Left lobe of liver (tissue), 2 donors: ENCODE results near the gene SEMA4D. TPM values are rescaled to one million over a fixed set of nuclear protein-coding genes. Genes with fewer than 3 reads are reported as not detected.

ENCODE experiments used
- ATAC-seq: fragments of 200-7000 bp; cut with Tn5 transposase; one replicate; pipeline ENCODE4 v1.9.1; 2020; ENCODE audit warnings: mild to moderate bottlenecking, moderate library complexity
- DNase-seq: peaks from one replicate; pipeline ENCODE4 v3.0.0-alpha.2; 2020; ENCODE audit warnings: low spot score
- total RNA-seq: library from RNA; stranded (reverse); gene quantifications from one replicate; pipeline ENCODE4 v1.2.1, GENCODE V29; 2021
- donor health status: DM: no; HTN: no; CAD: no; lungs with moderate emphysema.
- donor health status: DM: no; HTN: yes; CAD: no.

Gene SEMA4D
- total RNA-seq, 1 donor from 2014 or later: 3.9 TPM

DNA sequence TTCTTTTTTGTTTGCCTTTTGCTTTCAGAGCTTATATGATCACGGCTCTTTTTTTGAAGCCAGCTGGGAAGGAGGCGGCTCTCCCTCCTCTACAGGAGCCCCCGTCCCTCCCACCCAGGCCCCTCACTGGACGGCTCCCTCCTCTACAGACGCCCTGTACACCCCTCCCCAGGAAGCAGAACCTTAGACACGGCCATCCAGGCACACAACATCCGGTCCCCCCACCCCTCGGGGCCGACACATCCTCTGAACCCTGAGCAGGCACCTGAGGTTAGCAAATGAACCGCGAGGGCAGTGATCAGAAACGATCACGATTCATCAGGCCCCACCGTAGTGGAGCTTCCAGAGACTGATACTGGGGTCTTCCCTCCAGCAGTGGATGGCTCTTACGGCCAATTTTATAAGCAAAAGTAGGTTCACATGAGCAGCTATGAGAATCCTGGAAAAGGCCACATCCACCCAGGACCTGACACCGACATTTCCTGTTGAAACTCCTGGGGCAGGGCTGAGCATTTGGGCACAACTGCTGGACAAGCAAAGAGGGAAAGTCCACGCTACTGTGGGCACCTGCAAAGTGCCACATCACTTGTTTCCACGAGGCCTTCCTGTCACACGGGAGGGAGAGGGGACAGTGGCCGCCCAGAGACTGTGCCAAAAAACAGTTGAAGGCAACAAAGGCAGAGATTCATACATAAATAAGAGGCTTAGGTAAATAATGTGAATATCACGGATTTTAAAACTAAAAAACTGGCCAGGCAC lies 78.9 kb downstream of the SEMA4D start:
- no peak for ATAC-seq
- no peak for DNase-seq

DNA sequence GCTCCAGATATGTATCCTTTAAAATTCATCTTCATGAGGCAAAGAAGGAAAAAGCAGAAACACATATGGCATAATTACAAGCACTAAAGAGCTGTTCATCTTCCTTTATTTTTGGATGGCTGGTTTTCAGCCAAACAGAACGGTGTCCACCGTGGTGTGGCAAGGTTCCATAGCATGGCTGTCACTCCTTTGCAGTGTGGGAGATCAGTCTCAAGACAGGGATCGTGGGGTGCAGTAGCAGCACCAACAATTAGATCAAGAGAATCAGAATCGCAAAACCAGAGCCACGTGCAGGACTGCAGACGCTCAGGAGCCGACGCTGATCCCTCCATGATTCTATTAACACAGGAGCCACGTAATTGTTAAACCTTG lies 79.5 kb downstream of the SEMA4D start:
- no peak for DNase-seq

DNA sequence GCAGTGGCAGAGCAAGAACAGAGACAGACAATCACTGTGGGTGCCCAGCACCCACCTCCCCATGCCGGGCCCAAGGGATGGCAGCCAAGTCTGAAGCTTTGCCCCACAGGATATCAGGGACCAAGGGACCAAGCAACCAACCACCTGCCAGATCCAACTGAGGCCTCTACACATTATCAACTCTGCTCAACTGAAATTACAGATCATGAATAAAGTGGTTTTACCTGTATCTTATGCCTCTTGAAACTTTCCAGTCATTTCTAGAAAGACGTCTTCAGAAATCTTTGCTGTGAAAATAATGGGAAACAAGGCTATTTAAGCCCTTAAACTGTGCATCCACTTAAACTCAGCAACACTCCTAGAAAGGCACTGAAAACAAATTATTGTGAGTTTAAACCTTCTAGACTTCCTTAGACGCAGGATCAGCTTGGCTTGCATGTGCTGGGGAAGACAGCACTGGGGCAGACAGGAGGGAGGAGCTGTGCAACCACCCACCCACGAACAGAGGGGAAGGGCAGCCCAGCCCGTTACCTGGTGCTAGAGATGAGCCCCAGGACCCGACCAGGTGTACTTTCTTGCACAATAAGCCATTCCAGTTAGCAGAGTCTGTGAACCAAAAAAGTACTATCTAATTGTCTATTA lies 80.0 kb downstream of the SEMA4D start:
- ATAC-seq (no peak), DNase-seq (no peak)

More for the DNA sequence above, 79.5 kb downstream of the SEMA4D start:
- ATAC-seq: no peak

DNA sequence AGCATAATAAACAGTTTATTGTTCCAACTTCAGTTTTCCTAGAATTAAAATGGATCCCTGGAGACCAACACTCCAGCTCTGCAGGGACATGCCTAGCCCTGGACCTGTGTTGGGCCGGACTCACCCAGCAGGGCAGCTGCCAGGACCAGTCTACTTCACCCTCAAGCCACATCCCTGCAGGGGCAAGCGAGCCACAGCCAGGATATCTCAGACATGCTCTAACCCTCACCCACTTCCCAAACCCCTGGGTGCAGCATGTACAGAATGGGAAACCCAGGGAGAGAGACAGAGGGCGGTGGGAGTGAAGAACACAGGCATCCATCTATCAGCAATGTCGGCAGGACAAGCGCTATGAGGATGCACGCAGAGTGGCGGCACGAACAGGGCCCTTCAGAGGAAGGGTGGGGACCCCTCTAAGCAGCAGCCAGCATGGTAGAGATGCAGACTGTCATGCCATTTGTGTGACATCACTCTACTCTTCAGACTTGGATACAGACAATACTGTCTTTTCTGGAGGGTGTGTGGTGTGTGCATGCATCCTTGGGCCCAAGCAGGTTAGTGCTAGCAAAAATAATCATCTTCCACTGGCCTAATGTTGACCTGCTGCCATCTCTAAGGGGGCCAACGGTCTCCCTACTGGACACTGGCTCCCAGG lies 83.1 kb downstream of the SEMA4D start:
- ATAC-seq (no peak), DNase-seq (no peak)

DNA sequence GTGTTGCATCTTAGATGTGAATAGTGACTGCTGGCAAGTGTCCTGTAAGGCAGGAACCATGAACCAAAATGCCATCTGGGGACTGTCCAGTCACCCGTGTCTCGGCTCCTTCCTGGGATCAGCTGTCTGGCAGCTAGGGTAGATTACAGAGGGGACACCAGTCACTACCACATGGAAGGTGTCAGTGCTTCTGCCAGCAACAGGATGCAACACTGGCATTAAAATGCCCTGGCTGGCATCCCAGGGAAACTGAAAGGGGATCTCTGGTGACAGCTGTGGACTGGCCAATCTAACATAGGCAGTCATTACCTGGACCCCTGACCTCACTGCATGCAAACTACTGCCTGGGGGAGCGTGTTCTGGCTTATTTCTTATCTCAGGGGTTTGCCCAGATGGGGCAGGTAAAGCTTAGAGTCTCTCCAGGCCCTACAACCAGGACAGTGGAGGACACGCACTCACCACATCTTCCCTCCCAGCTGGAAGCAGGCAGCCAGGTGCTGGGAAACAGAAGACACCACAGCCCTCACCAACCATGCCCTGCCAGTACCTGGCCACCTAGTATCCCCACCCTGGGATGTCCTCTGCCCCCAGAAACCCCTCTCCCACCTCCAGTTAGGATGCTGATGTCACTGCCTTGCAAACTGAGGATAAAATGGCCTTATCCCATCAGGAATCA lies 83.8 kb downstream of the SEMA4D start:
- DNase-seq (no peak), ATAC-seq (no peak)

DNA sequence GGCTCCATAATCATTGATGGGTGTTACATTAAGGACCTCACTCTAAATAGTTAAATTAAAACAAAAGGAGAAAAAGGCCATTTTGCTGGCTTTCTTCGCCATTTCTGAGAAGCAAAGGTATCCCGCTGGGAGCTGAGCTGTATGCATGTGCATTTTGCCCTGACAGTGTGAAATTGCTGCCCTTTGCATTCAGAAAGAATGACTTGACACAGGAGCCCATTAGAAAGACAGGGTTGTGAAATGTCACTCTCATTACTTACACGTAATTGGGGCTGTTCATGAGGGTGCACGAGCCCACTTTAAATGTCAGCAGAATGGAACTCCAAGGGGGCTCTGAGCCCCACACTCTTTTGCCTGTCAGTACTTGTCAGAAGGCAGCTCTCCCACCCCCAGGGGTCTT lies 85.0 kb downstream of the SEMA4D start:
- ATAC-seq (no peak), DNase-seq (no peak)

DNA sequence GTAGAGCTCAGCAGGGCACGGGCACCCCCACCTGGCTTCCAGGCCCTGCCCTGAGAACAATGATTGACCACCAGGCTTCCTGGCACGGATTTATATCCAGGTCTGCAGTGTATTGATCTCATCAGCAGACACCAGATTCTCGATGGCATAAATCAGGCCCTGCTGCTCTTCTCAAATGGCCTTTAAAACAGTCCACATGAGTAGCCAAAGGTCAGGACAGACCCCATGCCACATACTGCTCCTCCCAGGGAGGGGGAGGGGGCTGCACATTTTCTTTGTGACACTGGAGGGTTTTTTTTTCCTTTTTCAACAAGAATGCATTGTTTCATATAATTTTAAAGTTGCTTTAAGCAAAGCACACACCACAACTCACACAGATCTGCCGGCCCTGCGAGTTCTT lies 85.4 kb downstream of the SEMA4D start:
- DNase-seq (no peak), ATAC-seq (no peak)

DNA sequence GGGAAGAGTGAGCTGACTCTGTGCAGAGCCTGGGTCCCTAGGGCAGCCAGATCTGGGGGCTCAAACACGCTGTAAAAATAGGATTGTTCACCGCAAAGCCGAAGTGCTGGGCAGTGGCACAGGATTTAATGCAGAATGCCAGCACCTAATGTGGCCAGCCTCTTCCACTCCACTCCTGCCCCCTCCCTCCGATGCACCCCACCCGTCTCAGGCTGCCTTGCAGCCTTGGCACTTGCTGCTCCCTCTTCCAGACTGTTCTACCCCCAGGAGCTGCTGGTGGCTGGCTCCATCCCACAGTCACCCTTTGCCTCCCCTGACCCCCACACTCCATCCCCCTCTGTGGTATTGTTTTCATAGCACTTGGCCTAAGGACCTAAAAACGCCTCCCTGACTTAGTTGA lies 86.2 kb downstream of the SEMA4D start:
- ATAC-seq (no peak), DNase-seq (no peak)

DNA sequence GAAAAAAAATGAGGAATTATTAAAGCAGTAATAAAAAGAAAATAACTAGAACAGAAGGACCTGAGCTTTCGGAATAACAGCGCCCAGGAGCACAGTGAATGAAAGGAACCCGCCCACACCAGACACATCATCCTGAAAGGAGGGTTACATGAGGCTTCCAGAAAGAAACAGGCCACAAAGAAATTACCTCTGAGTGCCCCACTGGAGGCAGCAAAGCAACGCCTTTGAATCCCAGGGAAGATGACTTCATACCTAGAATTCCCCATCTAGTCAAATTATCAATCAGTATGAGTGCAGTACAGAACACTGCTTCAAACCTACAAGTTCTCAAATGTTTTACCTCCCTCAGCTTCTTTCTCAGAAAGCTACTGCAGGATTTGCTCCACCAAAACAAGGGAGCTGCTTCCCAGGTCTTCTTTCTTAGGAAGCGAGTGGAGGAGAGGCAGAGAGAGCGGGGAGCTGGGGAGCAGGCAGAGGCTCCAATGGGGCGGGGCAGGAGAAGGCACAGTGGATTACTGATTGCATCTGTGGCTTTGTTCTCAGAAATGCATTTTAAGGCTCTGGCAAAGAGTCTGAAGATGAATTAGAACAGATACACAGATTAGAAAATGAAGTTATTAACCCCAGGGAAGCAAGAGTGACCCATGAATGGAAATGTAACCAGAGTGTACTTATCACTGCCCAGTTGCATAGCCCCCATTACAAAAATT lies 87.1 kb downstream of the SEMA4D start:
- ATAC-seq: no peak

DNA sequence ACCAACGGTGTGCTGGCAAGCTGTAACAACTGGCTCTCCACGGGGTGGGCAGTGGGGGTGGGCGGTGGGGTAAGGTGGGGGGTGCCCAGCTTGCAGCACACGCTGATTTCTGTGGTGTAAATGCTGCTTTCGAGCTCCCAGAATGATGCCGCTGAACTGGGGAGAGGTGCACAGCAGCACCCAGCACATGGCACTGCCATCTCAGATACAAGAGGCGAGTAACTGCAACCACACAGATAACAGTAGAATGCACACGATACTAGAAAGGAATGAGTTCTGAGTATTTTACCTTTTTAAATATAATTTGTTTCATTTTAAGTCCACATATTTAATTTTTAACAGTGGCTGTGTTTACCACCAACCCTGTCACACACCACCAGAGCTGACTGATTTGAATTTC lies 87.9 kb downstream of the SEMA4D start:
- no peak for DNase-seq
- no peak for ATAC-seq

More for the DNA sequence above, 87.1 kb downstream of the SEMA4D start:
- no peak for DNase-seq

DNA sequence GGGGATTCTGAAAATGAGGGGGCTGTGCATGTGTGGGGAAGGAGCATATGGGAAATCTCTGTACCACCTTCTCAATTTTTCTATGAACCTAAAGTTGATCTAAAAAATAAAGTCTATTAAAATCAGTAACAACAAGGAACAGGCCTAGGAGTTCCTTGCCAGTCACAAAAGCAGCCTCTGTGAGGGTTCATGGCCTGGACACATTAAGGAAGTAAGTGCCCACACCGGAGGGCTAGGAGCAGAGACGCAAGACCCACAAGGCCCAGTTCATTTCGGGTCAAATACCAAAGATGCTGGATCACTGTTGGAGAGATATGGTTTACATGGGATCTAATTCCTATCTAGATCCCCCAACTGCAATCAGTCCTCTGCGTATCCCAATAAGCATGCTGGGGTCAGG lies 88.4 kb downstream of the SEMA4D start:
- no peak for DNase-seq
- ATAC-seq: no peak

DNA sequence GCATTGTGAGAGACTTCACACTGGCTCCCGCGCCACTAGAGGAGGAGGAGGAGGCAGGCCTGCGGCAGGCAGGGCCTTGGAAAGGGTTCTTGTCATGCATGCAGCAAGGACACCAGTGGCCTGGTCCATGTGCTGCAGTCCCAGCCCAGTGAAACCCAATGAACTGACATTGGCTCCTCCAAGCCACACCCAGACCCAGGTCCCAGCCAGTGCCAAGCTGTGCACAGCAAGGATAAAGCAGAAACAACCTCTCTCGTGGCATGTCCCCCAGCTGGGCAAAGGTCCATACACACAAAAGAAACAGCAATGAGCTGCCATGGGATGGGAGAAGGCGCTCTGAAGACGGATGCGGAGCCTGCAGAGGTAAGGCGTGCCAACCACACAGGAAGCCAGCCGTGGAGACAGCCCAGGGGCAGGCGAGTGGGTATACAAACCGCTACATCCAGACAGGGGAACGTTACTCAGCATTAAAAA lies 89.2 kb downstream of the SEMA4D start:
- ATAC-seq: no peak

DNA sequence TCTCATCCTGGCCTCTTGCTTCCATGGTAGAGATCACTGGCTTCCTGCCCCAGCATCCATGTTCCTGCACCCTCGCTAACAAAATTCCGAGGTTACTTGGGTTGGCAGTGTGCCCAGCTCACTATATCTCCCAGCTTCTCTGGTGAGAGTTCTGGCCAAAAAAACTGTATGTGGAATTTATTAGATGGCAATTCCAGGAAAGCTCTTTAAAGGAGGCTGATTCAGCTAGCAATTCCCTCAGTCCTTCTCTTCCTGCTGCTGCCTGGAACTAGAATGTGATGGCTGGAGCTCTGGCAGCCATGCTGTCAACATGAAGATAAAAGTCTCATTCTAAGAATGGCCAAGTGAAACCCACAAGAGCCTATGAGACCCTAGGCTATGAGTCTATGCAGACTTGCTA lies 90.8 kb downstream of the SEMA4D start:
- no peak for ATAC-seq
- no peak for DNase-seq

More for the DNA sequence above, 89.2 kb downstream of the SEMA4D start:
- DNase-seq: no peak

DNA sequence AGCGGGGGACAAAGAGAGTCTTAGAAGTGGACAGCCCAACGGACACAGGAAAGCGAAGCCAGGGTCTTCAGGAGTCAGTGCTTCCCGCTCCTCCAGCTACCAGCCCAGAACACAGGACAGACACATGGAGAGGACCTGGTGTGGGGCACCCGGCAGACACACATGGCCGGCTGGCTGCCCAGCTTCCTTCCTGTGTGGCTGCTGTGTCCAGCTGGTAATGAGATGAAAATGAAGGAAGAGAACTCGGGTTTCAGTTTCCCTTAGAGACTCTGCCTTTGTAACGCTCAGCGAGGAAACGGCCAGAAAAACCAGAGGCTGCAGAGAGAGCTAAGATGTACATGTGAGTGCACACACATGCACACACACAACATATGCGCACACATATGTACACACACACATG lies 92.1 kb downstream of the SEMA4D start:
- peak; percentile 53 for ATAC-seq
- no peak for DNase-seq

DNA sequence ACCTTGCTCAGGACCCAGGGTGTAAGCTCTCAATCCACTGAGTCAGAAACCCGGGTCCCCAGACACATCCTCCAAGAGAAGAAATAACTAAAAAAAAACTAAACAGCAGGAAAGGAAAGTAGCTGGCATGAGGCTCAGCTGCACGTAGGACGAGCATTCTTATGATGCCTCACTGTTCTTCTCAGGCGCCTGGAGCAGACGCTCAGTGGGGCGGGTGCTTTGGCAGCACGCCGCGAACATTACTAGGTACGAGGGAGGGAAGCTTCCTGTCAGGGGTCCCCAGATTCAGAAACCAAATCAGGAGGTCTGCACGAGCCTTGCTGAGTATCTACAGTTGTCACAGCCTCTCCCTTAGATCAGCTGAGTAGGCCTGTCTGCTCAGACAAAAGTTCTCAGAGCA lies 93.8 kb downstream of the SEMA4D start:
- no peak for ATAC-seq
- DNase-seq: no peak

DNA sequence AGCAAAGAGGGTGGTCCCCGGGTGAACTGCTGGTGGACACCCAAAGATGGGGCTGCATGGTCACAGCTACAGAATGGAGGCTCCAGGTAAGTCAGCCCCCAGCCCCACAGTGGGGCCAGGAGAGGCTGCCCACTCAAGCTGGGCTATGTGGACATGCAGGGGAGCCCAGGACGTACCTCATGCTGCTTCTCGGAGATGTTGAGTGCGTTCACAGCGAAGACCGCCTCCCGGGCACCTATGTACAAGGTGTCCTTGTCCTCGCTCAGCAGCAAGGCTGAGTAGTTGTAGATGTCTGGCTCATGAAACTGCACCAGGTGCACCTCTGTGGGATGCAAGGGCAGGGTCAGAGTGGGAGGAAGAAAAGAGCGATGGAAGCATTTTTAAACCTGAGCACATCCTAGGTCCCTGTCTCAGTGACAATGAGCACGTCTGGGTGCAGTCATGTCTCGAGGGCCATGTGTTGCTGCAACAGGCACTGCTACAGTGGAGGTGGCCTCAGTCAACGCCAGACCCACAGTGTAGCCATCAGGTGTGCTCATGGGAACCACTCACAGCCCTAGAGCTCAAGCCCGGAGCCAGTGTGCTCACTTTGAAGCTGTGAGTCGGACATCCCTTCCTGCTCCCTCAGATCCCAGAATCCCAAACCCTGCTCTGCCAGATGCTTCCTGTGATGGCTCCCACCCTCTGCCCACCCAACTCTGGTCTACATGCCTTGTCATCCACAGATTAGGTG lies 95.1 kb downstream of the SEMA4D start:
- no peak for ATAC-seq

DNA sequence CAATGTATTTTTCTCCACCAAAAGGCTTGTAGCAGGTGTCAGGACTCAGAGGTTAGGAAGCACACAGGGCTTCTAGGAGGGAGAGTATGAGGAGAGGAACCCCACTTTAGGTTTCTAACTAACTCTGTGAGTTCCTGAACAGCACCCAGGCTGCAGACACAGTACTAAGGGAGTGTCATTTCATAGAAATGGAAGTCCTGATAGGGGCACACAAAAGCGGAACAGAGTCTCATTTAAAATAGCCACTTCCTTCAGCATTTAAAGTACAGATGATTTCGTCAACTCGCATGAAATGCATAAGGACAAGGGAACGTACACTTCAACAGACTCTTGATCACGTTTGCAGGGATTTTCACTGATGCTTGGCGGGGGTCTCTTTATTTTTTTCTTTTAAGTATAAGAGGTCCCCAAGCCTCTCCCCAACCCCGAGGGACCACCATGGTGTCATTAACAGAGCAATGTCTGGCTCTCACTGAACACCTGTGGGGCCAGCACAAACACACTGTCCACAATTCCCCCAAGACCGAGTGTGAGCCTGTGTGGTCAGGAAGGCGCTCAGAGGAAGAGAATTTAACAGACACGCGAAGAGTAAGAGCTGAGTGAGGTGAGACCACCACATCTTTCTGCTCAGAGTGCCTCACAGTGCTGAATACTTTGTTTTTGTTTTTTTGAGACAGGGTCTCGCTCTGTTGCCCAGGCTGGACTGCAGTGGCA lies 97.4 kb downstream of the SEMA4D start:
- no peak for DNase-seq
- ATAC-seq: peak; percentile 42

More for the DNA sequence above, 95.1 kb downstream of the SEMA4D start:
- no peak for DNase-seq

DNA sequence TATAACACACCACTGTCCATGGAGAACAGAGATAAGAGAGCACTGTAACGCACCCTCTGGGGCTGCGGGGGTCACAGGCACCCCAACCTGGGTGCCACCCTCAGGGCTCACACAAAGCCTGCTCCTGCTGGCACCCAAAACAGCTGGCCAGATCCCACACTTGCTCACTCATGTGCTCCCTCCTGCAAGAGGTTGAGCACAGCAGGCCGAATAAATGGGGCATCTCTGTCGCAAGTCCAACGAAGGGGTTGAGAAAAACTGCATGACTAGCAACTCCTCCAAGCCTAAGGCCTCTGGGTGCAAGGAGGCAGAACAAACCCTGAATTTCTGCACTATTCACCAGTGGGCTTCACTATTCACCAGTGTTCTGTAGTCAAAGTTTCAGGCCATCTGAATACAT lies 99.3 kb downstream of the SEMA4D start:
- ATAC-seq: no peak
- DNase-seq: no peak

DNA sequence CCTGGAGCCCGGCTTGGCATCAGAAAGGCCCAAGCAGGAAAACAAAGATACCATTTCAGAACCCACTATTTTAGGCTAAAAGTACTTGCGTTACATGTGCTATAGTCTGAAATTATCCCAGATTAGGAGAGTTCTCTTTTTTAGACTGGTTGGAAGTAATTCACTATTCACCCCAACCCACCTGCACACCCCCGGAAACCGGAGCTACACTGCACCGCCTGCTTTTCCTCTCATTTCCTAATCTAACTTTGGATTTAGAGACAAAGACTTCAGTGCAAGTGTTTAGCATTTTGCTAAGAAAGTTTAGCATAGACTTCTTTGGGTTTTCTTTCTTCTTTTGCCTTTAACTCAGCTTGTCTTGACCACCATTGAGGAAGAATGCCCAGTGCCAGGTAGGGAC lies 100.4 kb downstream of the SEMA4D start:
- no peak for ATAC-seq

More for the DNA sequence above, 100.4 kb downstream of the SEMA4D start:
- no peak for DNase-seq
